GM08714 (cell line): ENCODE results near the gene ELP4.

Source experiments
- H3K4me3 ChIP-seq: fragments of 200-500 bp; sonication (Bioruptor generic); 2 replicates; pipeline ENCODE4 v1.5.1; 2014; ENCODE audit warnings: mild to moderate bottlenecking, low read length, inconsistent platforms
- ZNF274 ChIP-seq: IDR thresholded peaks from 2 replicates; pipeline ENCODE4 v1.6.1; 2012; ENCODE audit warnings: mild to moderate bottlenecking, low read depth, low read length

The ELP4 gene

GRCh38 chr11:31812383-31813381 lies 303.1 kb downstream of the ELP4 start:
- peak overlapping the region; percentile 22; the same call in 1 of the 2 replicates for H3K4me3 ChIP-seq

GRCh38 chr11:31813391-31814175 lies 304.0 kb downstream of the ELP4 start:
- H3K4me3 ChIP-seq = no peak overlapping the region; the same call in 1 of the 2 replicates
- TF ChIP-seq ZNF274 = no peak

More at GRCh38 chr11:31812383-31813381, 303.1 kb downstream of the ELP4 start:
- TF ChIP-seq ZNF274 = no peak

- no peak for TF ChIP-seq ZNF274
- H3K4me3 ChIP-seq = no peak overlapping the region
These were observed 304.8 kb downstream of the ELP4 start for GRCh38 chr11:31814176-31814868.

GRCh38 chr11:31815711-31816467 lies 306.3 kb downstream of the ELP4 start:
- H3K4me3 ChIP-seq = no peak overlapping the region; the same call in 1 of the 2 replicates
- no peak for TF ChIP-seq ZNF274

DNA sequence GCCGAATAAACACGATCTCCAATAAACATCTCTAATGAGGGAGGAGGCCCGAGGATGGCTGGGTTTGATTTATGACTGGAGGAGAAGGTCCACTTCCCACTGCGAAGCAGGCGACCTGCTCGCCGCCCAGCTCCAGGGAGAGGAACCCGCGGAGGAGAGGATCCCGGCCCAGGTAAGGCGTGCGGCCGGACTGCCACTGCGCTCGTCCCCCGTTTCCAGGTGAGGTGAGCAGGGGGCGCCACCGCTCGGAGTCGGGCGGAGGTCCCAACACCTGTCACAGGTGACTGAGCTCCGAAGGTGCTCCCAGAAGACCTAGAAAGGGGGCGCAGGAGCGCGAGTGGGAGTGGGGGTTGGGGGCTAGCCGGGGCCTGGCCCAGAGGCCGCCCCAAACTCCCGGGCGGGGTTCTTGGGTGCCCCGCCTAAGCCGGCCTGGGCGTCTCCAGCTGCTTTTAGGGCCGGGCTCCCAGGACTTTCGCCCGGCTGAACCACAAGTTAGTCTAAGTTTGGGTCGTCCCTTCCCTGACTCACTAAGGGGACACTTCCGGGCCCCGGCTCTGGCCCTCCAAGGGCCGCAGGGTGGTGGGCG lies 307.0 kb downstream of the ELP4 start:
- no peak for TF ChIP-seq ZNF274
- H3K4me3 ChIP-seq = no peak overlapping the region; the same call in 1 of the 2 replicates

DNA sequence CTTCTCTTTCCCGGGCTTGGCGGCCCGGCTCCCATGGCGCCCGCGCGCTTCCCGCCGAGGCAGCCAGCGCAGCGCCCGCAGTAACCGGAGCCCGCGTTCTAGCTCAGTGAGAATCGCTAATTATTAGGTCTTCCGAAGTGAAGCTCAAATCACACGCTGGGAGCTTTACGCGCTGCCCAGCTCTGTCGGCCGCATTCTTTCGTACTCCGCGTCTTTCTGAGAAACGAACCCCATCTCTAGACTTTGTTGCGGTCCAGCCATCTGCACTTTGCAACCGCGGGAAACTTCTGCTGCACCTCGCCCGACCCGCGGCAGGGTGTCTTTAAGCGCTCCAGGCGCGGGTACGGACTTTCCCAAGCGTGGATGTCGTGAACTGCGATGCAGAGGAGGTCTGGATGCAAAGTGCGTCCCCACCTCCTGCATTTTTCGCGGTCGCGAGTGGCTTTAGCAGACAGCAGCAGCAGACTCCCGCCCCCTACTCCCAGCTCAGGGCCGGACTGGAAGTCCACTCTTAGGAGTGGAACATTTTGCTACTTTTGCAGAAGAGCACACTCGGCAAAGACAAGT lies 307.6 kb downstream of the ELP4 start:
- no peak for TF ChIP-seq ZNF274

DNA sequence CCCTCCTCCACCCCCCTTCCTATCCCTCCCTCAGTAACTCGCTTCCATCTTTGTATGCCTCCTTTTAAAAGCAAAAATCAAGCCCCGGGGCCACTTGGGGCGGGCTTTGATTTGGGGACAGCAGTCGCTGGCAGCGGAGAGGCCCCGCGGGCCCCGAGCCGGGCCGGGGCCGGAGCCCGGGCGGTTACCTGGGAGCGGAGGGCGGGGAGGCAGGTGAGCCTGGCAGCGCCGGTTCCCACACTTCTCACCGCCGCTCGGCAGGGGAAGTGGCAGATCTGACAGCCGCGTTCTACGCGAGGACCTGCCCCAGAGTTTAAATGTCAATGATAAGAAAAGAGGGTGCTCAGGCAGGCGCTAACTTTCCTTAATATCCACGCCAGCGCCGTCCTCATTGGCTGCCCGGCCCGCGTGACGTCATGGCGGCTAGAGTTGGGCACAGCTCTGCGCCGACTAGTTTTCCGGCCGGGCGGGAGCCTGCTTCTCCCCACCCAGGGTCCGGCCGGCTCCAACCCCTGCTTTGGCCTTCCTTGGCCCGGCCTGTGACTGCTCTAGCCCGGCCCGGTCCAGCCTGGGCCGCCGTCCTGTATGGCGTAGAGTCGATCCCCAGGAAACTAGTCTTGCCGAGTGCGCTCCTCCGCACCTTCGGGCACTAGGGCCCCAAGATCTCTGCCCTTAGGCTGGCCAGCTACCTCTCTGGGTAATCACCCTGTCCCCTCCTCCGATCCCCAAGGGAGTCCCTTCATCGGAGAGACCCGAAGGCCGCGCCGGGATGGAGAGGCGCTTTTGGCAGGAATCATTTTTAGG lies 308.3 kb downstream of the ELP4 start:
- H3K4me3 ChIP-seq = no peak overlapping the region; the same call in 1 of the 2 replicates

More for the DNA sequence above, 307.6 kb downstream of the ELP4 start:
- no peak overlapping the region; the same call in 1 of the 2 replicates for H3K4me3 ChIP-seq

GRCh38 chr11:31818425-31818755 lies 308.8 kb downstream of the ELP4 start:
- H3K4me3 ChIP-seq = no peak overlapping the region
- no peak for TF ChIP-seq ZNF274

More for the DNA sequence above, 308.3 kb downstream of the ELP4 start:
- TF ChIP-seq ZNF274 = no peak

DNA sequence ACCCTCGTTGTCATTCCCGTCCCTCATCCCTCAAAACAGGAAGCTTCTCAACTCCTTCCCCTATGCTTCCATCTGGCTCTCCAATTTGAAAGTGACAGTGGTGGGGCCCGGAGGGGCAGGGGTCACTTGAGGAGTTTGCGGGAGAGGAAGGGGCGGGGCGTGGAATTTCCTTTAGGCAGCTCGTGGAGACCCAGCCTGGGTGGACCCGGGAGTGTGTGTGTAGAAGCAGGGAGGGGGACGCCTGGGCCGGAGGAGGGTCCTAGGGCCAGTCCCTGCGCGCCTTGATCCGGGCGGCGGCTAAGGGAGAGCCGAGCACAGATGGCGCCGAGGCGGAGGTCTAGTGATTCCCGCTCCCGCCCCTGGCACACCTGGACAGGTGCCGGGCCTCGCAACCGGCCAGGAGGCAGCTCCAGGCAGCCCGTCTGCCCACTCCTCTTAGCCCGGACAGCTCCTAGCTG lies 309.3 kb downstream of the ELP4 start:
- no peak overlapping the region for H3K4me3 ChIP-seq
- TF ChIP-seq ZNF274 = no peak

GRCh38 chr11:31819621-31820437 lies 310.3 kb downstream of the ELP4 start:
- no peak for TF ChIP-seq ZNF274
- H3K4me3 ChIP-seq = no peak overlapping the region

DNA sequence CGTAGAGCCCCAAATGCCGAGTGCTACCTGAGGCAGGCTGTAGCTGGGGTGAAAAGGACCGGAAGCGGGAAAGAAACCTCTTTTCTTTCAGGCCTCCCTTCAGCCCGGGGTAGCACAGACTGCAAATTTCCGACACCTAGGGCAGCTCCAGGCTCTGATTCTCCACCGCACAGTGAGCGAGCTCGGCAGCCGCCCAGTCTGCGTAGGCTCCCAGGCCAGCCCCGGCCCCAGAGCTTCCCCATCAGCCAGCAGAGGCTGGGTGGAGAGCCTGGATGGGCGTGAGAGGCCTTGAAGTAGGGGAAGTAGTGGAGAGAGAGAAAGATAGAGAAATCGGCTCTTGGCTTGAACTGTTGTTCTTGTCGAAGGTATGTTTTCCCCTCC lies 310.9 kb downstream of the ELP4 start:
- no peak overlapping the region for H3K4me3 ChIP-seq
- no peak for TF ChIP-seq ZNF274
